ENCODE results near the gene PSG2. TPM values are rescaled to one million over a fixed set of nuclear protein-coding genes. Genes with fewer than 3 reads are reported as not detected.

The PSG2 gene
- total RNA-seq, 1 experiment from 2014 or later: 6.0 TPM

Other genes with a start within 250 kb of the PSG2 start
- 15.0 and 27.1 TPM in 2 replicates for gene PSG1, start 203.0 kb downstream of the PSG2 start, total RNA-seq (2014; rRNA removed; shearing (Covaris generic))
- 6.1 and 20.4 TPM in 2 replicates for gene PSG6, start 164.8 kb downstream of the PSG2 start, total RNA-seq (2014; rRNA removed; shearing (Covaris generic))
- 31.0 and 50.0 TPM in 2 replicates for gene PSG7, start 145.5 kb downstream of the PSG2 start, total RNA-seq (2014; rRNA removed; shearing (Covaris generic))
- gene PSG11, start 56.2 kb downstream of the PSG2 start, total RNA-seq (2014; rRNA removed; shearing (Covaris generic)): 43.9 and 51.9 TPM in 2 replicates
- gene PSG5, start 103.8 kb upstream of the PSG2 start, total RNA-seq (2014; rRNA removed; shearing (Covaris generic)): 64.3 and 73.3 TPM in 2 replicates
- 142 and 168 TPM in 2 replicates for gene PSG4, start 122.9 kb upstream of the PSG2 start, total RNA-seq (2014; rRNA removed; shearing (Covaris generic))
- gene PSG9, start 186.8 kb upstream of the PSG2 start, total RNA-seq (2014; rRNA removed; shearing (Covaris generic)): 85.9 and 103 TPM in 2 replicates